ENCODE data around the gene CFAP99. TPM values are rescaled to one million over a fixed set of nuclear protein-coding genes. Genes with fewer than 3 reads are reported as not detected.
"Not testable (repeated sequence)": the region's sequence is repeated elsewhere in the genome, so short reads cannot be mapped to it uniquely, and the experiment has no call there.

The CFAP99 gene
- polyA plus RNA-seq, 5 donors = 0.26 to 2.0 (median 1.2) TPM

DNA sequence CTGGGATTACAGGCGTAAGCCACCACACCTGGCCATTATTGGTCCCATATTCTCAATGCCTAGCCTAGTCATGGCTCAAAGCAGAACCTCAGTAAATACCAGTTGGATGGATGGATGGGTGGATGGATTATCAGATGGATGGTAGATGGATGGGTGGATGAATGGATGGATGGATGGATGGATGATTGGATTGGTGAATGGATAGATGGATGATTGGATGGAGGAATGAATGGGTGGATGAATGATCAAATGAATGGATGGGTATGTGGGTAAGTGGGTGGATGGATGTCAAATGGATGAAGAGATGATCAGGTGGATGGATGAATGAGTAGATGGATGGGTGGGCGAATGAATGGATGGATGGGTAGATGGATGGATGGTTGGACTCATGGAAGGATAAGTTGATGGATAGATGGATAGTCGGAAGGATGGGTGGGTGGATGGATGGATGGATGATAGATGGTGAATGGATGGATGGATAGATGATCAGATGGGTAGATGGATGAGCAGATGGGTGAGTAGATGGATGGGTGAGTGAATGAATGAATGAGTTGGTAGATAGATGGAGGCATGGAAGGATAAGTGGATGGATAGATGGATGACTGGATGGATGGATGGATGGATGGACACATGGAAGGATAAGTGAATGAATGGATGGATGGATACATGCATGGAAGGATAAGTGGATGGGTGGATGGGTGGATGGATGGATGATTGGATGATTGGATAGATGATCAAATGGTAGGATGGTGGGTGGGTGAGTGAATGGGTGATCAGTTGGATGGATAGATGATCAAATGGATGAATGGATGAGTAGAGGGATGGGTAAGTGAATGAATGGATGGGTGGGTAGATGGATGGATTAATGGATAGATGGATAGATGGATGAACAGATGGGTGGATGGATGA, 28.2 kb downstream of the CFAP99 start:
- DNase-seq = no peak

DNA sequence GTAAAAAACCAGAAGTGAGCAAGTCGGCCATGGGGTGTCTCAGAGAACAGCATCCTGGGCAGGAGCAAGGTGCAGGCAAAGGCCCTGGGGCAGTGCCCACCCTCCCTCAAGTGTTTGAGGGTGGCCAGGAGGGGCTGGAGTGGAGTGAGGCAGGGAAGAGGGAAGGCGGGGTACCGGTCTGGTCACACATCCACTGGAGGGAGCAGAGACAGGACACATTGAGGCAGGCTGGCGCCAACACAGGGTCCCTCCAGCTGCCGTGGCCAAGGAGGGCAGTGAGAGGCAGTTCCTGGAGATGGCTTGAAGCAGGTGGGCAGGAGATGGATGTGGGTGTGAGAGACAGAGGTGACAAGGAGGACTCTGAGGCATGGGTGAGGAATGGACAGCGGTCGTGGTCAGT, 29.8 kb downstream of the CFAP99 start:
- no peak for DNase-seq

DNA sequence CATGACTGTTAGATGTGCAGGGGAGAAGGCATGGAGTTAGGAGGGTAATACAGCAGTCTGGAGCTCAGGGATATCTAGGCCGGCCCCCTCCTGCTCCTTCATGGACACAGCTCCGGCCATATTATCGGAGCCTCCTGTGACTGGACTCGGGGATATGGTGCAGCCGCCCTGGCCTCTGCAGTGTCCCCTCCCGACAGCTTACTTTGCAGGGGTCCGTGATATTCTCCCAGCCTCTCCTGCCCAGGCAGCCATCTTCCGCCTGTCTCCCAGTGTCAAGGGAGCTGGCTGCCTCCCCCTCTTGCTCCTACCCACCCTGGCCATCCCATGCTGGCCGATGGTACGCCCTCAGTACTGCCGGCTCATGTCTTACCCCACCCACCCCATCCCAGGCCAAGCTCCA, 30.3 kb downstream of the CFAP99 start:
- DNase-seq = no peak

DNA sequence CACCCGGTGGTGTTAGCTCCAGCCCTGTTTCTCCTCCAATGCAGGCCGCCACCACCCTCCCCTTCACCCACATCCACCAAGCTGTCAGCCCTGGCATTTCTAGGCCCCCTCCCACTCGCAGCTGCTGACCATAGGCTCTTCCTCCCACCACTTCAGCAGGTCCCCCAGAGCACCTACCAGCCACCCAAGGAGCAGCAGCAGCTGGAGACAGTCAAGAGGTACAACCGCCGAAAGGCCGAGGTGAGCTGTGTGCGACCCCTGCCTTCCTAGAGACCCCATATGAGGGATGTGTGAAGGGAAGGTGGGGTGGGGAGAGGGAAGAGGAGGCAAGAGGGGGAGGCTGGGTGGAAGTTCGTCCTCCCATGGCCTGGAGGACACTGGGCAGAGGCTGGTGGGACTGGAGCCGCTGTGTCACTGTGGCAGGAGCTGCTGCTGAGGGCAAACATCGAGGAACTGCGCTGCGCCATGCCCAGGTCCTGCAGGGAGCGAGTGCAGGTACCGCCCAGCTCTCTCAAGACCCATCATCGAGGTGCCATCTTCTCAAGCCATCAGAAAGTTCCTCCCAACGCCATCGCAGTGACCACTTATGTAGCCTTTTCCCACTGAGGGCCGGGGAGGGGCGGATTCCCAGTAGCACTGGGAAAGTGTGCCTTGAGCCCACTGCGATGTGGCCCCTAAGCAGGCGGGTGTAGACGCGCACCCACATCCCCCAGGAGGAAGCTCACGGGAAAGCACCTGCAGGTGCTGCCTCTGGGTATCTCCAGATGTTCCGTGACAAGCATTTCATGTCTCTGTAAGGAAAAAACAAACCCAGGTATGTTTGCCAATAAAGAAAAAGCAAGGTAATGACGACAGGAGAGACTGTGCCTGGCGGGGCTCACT, 31.0 kb downstream of the CFAP99 start:
- no peak for DNase-seq

DNA sequence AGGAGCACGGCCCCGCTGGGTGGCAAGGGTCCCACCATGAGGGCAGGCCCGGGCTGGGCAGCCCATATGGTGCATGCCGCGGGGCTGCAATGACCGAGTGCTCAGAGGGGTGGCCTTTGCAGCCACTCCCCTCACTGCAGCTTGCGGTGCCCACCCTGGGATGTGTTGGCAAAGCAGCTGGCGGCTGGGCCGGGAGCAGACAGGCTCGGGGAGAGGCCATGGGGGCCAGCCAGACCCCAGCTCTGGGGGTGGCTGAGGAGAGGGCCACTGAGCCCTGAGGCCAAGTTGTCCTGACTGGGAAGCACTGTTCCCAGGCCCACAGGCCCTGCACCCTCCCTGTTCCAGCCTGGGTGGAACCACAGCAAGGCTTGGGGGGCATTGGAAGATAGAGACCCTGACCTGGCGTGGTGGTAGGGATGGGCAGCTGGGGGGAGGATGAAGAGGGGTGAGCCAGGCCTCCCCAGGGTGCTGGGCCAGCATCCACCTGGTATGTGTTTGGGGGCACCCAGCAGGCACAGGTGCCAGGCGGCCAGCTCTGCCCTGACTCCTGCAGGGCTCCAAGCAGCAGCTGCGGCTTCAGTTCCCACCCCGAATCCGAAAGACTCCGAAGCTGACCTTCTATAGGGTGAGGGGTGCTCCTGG, 31.8 kb downstream of the CFAP99 start:
- DNase-seq = no peak

DNA sequence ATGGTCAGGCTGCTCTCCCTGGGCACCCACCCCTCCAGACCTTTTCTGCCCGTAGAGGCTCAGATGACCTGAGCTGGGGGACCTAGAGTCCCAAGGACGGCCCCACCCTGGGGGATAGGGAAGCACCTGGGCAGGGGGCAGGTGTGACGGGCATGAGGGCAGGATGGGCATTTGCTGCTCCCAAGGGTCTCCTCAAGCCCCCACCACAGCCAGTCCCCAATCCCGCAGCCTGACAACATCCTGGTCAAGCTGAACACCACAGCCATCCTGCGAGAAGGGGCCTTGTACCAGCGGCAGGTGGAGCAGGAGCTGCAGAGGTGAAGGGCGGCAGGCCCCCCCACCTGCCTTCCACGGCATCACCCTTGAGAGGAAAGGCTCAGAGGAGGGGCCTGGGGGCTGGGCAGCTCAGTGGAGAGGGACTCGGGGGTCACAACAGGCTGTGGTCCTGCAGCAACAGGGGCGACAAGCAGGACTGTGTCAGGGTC, 32.3 kb downstream of the CFAP99 start:
- DNase-seq = no peak

DNA sequence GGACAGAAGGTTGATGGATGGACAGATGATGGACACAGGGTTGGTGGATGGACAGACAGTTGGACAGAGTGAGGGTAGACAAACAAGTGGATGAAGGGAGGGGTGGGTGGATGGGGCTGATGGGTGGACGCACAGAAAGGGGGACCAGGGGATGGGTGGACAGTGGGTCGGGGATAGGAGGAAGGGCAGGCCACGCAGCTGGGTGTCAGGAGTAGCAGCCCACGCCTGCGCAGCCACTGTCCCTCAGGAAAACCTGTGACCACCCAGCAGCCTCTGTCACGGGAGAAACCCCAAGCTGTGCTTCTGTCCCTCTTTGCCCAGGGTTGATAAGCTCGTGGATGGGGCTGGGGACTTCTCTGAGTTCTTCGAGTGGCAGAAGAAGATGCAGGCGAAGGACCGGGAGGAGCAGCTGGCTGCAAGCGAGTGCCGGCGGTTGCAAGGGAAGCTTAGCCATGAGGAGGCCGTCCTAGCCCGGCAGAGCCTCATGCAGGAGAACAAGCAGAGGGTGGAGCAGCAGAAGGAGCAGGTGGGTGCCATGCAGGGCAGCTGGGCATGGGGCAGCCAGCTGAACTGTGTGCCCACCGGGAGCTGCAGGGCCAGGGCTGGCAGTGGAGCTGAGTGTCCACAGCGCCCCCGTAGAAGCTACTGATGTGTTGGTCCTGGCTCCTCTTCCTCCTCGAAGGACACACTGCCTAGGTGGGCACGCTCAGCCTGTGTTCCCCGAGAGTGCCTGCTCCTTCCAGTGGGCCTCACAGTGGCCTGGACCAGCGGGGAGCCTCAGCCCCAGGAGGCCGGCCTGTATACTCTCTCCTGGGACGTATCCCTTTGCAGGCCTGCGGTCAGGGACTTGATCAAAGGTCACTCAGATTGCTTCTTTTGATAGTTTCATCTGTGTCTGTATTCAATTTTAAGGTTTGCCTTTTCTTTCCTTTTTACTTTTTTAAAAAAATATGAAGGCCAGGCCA, 33.3 kb downstream of the CFAP99 start:
- DNase-seq = no peak

DNA sequence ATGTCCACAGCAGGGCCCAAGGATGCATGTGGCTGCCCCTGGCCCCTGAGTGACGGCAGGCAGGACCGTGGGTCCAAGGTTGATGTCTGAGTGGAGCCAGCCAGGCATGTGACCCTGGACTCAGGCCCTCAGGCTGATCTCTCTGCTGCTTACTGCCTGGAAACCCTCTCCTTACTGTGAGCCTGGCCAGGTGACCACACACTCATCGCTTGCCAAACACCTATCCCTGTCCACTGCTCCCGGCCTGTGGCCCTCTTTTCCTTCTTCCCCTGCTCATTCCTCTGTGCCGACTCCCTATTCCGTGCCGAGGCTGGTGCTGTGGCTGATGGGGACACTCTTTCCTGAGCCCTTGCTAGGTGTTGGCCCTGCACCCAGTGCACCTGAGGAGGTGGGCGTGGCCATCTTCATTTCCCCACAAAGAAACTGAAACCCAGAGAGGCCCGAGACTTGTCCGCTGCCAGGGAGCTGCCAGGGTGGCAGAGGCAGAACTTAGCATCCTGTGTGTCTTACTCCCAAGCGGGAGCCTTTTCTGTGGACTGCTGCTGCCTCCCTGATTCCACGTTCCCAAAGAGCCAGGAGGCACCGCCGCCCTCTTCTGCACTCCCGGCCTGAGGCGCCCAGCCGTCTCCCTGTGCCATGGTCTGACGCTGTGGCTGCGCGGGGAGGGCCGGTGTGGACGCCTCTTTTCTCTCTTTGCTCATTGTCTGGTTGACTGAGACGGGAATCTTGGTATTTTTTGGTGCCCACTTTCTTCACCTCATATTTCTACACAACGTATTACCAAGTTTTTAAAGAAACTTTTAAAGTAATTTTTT, 38.9 kb downstream of the CFAP99 start:
- no peak for DNase-seq

DNA sequence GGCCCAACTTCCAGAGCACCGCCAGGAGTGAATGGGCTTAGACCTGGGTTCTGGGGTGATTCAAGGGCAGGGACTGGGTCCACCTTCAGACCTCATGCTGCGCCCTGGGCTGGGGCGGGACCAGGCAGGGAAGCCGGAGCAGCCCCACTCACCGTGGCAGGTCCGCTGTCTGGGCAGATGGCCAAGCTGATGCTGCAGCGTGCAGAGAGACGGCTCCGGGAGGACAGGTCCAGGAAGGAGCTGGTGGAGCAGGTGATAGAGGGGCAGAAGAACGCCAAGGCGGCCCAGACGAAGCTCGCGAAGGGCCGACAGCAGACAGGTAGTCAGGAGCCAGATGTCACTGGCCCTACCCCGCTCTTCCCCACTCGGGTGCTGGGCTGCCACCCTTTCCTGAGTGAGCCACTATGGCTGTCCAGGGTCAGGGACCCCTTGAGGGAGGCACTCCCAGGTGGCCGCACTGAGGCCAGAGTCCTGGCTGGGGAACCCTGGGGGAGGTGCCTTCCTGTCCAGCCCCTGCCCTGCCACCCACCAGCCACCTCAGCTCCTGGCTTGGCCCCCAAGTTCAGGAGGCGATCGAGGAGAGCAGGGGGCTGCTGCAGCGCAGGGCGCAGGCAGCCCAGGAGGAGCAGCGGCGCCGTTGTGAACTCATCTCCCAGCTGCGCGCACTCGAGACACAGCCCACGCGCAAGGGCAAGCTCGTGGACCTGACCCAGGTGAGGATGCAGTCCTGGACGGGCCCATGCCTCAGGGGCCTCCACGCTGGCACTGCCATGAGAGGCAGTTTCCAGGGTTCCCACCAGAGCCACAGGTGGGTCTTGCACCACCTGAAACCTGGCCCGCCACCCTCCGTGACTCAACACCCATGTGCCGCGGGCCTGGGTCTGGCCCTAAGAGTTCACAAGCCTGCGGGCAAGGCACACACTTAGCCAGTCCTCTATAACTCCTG, 40.1 kb downstream of the CFAP99 start:
- no peak for DNase-seq

DNA sequence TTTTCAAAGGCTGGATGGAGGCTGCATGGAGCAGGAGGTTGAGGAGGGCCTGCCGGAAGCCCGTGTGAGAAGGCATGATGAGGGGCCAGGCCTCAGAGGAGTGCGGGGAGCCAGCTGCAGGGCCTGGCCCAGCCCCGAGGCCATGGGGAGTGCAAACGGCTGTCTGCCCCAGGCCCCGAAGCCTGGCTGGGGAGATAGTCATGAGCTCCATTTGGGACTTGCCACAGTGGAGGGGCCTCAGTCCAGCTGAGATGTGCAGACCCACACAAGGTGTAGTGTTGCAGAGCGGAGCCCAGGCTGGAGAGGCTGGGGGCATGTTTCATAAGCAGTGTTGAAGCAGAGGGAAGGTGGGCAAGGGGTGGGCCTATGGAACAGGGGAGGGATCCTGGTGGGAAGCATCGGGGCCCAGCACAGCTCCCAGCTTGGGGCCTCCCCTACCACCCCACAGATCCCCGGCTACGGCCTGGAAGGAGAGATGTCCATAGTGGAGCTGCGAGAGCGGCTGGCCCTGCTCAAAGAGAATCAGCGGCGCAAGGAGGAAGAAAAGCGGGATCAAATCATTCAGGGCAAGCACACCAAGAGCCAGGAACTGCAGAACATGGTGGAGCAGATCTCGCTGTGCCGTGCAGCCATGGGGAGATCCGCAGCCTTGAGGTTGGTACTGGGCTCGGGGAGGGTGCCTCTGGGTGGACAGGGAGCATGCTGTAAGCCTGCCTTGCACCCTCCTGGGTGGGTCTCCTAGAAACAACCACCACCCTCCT, 41.0 kb downstream of the CFAP99 start:
- no peak for DNase-seq

DNA sequence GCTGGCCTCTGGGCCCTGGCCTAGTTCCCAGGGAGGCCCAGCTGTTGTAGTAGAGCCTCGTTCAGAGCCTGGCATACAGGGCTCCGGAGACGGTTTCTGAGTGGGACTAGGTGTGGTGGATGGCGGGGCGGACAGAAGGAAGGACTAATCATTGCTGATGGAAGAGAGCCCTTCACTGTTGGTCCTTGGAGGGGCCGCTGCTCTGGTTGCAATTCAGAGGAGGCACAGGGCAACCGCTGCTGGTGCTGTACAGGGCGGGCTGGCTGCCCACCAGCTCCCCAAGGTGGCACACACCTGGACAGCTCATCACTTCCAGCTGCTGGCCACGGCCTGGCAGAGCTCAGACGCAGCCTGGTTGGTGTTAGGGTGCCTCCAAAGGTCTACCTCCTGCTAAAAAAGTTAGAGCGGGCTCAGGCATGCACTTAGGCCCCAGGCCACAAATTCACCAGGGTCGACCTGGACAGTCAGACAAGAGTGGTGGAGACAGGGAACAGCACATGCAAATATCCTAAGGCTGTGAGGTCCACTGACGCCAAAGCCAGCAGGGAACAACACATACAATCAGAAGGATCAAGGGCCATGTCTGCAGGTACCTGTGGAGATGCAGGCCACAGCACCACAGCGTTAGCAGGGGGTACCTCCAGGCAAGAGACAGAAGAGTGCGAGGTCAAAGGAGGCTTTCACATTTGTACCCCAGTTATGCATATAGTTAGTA, 42.6 kb downstream of the CFAP99 start:
- no peak for DNase-seq

DNA sequence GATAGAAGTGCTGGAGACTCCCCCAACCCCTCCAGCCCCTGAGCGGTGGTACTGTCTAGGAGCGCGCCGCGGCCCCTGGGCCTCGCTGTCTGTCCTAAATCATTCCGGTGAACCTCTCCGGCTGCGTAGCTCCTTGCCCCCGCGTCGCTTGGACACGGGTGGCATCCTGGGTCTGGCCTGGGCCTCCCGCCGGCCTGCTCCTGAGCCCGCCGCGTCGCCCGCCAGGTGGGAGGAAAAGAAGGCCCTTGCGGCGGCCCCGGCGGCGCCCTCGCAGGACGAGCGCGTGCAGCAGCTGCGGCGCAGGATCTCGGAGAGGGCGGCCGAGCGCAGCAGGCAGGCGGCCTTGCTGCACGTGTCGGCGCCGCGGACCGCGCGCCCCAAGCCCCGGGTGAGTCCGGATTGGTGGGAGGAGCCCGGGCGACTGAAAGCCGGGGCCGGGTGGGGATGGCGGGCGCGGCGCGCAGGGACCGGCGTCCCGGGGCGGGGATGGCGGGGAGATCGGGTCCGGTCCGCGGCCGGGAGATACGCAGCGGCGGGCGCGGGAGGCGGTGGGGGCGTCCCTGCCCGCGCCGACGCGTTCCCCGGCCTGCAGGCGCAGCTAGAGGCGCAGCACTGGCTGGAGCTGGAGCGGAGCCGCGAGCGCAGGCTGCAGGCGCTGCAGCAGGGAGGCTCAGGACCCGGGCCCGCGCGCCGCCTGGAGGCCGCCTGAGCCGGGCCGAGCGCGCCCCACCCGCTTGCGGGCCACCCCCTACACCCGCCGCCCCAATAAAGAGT, 43.6 kb downstream of the CFAP99 start:
- peak; percentile 59 to 67 for DNase-seq

DNA sequence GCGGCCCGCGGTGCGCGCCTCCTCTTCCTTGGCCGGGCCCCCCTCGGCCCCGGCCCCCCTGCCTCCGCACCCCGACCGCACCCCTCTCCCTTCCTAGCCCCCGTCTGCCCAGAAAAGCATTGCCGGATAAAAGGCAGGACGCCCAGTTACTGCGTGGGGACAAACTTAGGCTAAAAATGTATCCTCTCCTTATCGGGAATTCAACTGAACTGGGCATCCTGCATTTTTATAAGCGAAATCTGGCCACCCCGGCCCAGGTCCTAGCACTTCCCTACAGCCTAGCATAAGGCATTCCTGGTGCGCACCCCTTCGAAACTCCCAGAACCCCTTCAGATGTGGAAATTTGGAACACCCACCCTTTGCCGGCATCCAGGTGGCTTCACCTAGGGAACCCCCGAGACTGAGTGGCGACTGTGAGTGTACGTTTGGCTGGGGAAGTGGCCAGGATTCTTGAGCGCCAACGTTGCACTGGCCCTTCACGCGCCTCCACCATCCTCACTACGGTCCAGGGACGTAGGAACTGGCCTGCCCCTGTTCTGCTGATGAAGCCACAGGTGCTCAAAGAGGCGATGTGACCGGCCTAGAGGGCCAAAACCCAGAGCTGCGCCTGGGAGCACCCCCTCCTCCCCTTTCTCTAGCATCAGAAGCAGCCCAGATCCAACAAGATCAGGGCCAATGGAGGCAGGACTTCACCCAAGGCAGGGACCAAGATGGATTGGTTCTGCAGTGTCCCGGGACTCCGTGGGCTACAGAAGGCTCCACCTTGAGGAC, 44.4 kb downstream of the CFAP99 start:
- no peak for DNase-seq

DNA sequence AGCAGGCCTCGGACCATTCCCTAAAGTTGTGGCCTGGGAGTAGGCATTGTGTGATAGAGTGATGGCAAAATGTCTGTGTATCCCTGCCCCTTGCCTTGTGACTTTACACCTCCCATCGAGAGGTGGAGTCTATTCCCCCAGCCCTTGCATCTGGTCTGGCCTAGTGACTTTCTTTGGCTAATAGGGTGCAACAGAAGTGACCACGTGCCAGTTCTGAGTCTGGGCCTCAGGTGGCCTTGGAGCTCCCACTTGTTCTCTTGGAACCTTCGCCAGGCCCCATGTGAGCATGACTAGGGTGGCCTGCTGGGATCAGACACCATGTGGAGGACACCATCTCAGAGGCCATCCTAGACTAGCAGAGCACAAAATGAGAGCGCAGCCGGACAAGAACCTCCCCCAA, 46.3 kb downstream of the CFAP99 start:
- DNase-seq = no peak

DNA sequence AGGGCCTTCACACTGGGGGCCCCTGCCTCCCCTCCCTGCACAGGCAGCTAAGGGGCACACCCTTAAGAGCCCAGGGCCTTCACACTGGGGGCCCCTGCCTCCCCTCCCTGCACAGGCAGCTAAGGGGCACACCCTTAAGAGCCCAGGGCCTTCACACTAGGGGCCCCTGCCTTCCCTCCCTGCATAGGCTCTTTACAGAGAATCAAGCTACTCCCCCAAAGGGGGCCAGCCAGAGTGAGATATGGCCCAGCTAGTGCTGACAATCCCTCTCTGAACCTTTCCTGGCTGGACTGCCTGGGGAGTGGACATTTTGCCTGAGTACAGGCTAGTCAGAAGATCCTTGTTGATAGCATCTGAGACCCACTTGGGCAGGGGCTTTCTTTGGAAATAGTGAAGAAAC, 46.8 kb downstream of the CFAP99 start:
- DNase-seq = not testable (repeated sequence)
